Brain microvascular endothelial cell (primary cell): ENCODE measurements around the gene MCC.

Experiments
- DNase-seq: peaks from one replicate; pipeline ENCODE4 v3.0.0-alpha.2; 2020
- H3K27ac ChIP-seq: fragments of 250-450 bp; sonication (Bioruptor Pico); 2 replicates; pipeline ENCODE4 v1.5.1; 2020; ENCODE audit warnings: mild to moderate bottlenecking, moderate library complexity
- H3K27me3 ChIP-seq: fragments of 250-450 bp; sonication (Bioruptor Pico); replicated peaks from 2 replicates; pipeline ENCODE4 v1.5.1; 2020; ENCODE audit warnings: mild to moderate bottlenecking
- H3K36me3 ChIP-seq: fragments of 250-450 bp; sonication (Bioruptor Pico); replicated peaks from 2 replicates; pipeline ENCODE4 v1.5.1; 2020; ENCODE audit warnings: mild to moderate bottlenecking
- H3K4me3 ChIP-seq: 2 replicates; pipeline ENCODE4 v1.5.1; 2011; ENCODE audit warnings: low read depth, mild to moderate bottlenecking, control low read depth, low read length, moderate library complexity
- CTCF ChIP-seq: IDR thresholded peaks from 2 replicates; pipeline ENCODE4 v1.5.1; 2011; ENCODE audit warnings: low read depth, mild to moderate bottlenecking, moderate library complexity, low read length, control low read depth, inconsistent platforms; ENCODE audit errors: missing control alignments
- in situ Hi-C: cut with HindIII; loops from 2 replicates; pipeline ENCODE4 v1.10.0; 2017; ENCODE audit warnings: low sequenced_read_pairs, low pct_ligation_motif_present

MCC gene

GRCh38 chr5:113017881-113018635, 470.2 kb downstream of the MCC start:
- Histone ChIP-seq H3K27ac (peak overlapping the region; percentile 93), H3K36me3 (peaks cover 5% of the 10 kb centered on the region), H3K27me3 (no peaks in the 10 kb centered on the region), H3K4me3 (no peak overlapping the region)
- TF ChIP-seq CTCF, result no peak
- peak; percentile 84 for DNase-seq
- in situ Hi-C loops, result no loop called here

- in situ Hi-C loops, result no loop called here
- H3K36me3 ChIP-seq, result peaks cover 11% of the 10 kb centered on the region
- DNase-seq, result no peak
- H3K27ac ChIP-seq, result no peak overlapping the region
- no peak overlapping the region for H3K4me3 ChIP-seq
- TF ChIP-seq CTCF, result no peak
- H3K27me3 ChIP-seq, result no peaks in the 10 kb centered on the region
These were observed 482.8 kb downstream of the MCC start for GRCh38 chr5:113005454-113005853.

- Histone ChIP-seq H3K27me3 (no peaks in the 10 kb centered on the region), H3K27ac (no peak overlapping the region), H3K4me3 (no peak overlapping the region), H3K36me3 (peaks cover 9% of the 10 kb centered on the region)
- no peak for DNase-seq
- in situ Hi-C loops, result no loop called here
- no peak for TF ChIP-seq CTCF
These were observed 484.5 kb downstream of the MCC start for GRCh38 chr5:113003763-113004162.

- no peak for DNase-seq
- no peak overlapping the region for H3K4me3 ChIP-seq
- H3K27ac ChIP-seq, result no peak overlapping the region
- in situ Hi-C loops, result no loop called here
- TF ChIP-seq CTCF, result no peak
- H3K27me3 ChIP-seq, result no peaks in the 10 kb centered on the region
- H3K36me3 ChIP-seq, result peaks cover 5% of the 10 kb centered on the region
These were observed 485.8 kb downstream of the MCC start for GRCh38 chr5:113002423-113002822.

- no peak for TF ChIP-seq CTCF
- in situ Hi-C loops, result no loop called here
- no peaks in the 10 kb centered on the region for H3K27me3 ChIP-seq
- no peak overlapping the region for H3K27ac ChIP-seq
- no peak overlapping the region for H3K4me3 ChIP-seq
- DNase-seq, result no peak
- H3K36me3 ChIP-seq, result peaks cover 5% of the 10 kb centered on the region
These were observed 487.8 kb downstream of the MCC start for GRCh38 chr5:113000466-113000865.

GRCh38 chr5:112998296-112998695, 490.0 kb downstream of the MCC start:
- no peak overlapping the region for H3K27ac ChIP-seq
- TF ChIP-seq CTCF, result no peak
- in situ Hi-C loops, result no loop called here
- H3K36me3 ChIP-seq, result peaks cover 5% of the 10 kb centered on the region
- H3K27me3 ChIP-seq, result no peaks in the 10 kb centered on the region
- no peak for DNase-seq
- no peak overlapping the region for H3K4me3 ChIP-seq
